Measurements from ENCODE around the gene CFDP1.

DNA sequence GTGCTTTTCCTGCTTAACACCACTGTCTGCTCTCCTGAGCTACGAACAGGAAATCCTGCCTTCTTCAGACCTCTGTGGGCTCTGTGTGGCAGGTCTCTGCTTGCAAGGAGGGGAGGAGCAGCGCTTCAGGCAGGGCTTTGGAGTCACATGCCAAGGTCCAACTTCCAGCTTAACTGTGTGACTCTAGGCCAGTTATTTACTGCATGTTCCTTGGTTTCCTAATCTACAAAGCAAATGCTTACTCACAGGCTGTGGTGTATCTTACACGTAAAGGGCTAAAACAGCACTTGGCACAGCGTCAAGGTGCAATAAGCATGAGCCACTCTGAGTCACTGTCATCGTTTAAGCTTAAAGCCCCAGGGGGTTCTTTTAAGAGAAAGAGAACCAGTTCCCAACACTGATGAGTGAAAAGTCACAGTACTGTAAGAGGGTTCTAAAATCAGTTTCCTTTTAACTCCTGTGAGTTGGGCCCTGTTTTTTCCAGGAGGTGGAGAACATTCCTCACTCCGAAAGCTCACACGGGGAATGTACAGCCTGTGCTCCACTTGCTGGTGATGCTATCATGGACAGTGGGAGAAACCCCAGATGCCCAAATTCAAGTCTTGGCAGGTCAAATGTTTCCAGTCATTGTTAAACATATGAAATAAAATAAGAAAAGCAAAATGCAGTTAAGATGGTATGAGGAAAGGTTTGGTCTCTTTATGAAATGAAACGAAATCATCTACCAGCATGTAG is 127.8 kb downstream of the CFDP1 start:
- TF ChIP-seq, protein P1, sequence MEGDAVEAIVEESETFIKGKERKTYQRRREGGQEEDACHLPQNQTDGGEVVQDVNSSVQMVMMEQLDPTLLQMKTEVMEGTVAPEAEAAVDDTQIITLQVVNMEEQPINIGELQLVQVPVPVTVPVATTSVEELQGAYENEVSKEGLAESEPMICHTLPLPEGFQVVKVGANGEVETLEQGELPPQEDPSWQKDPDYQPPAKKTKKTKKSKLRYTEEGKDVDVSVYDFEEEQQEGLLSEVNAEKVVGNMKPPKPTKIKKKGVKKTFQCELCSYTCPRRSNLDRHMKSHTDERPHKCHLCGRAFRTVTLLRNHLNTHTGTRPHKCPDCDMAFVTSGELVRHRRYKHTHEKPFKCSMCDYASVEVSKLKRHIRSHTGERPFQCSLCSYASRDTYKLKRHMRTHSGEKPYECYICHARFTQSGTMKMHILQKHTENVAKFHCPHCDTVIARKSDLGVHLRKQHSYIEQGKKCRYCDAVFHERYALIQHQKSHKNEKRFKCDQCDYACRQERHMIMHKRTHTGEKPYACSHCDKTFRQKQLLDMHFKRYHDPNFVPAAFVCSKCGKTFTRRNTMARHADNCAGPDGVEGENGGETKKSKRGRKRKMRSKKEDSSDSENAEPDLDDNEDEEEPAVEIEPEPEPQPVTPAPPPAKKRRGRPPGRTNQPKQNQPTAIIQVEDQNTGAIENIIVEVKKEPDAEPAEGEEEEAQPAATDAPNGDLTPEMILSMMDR (IDR thresholded peaks at IDR 0.05 in 8 of 11, conservative IDR thresholded peaks at IDR 0.05 in 3 of 11): no peak
- TF ChIP-seq POLR2AphosphoS5 (IDR thresholded peaks at IDR 0.05): peak in 2 of 3 donors; percentile 65 to 66

Measured in spleen (tissue), 7 donors.